Measurements from ENCODE around the gene MARK1. TPM values are rescaled to one million over a fixed set of nuclear protein-coding genes. Genes with fewer than 3 reads are reported as not detected.

MARK1 gene
- total and polyA plus RNA-seq, 2 donors (not counting 1 experiment from before 2014, with no cell fraction given), result 0.99 to 1.1 TPM

DNA sequence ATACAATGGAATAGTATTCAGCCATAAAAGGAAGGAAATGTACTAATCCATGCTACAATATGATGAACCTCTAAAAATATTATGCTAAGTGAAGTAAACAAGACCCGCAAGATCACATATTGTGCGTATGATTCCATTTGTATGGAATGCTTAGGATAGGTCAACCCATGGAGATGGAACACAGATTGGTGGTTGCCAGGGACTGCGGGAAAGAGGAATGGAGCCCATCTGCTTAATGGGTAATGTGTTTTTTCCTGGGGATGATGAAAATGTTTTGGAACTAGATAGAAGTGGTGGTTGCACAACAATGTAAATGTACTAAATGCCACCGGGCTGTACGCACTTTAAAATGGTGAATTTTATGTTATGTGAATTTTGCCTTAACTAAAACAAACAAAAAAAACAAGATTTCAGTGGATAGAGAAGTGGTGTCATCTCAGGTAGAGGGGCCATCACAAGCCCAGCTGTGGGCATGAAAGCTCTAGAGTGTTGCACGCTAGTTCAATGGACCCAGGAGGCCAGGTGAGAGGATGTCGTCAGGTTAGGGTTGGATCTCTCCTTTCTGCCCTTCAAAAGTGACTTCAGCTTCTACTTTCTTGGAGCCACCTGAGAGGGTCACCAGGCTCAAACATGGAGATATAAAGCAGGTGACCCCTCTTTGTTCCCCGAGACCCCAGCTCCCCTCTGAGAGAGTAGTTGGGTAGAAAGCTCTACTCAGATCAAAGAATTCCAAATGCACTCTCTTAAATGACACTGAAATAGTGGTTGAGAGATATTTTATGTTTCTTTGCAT lies 164.7 kb downstream of the MARK1 start:
- H3K4me2 ChIP-seq (ENCODE audit: extremely low read depth, insufficient read depth, low read length), result no peak overlapping the region
- no peaks in the 10 kb centered on the region for H3K79me2 ChIP-seq (ENCODE audit: control insufficient read depth, insufficient read depth, low read length)
- no peak overlapping the region for H3K4me3 ChIP-seq (replicated peaks in 1 of 4; ENCODE audit: control extremely low read depth in 1 of 4, insufficient read depth in 1 of 4, low read depth in 3 of 4, low read length in 4 of 4)
- no peak for TF ChIP-seq EZH2 (IDR thresholded peaks at IDR 0.05; ENCODE audit: low read length, missing control alignments)
- TF ChIP-seq, protein P1, sequence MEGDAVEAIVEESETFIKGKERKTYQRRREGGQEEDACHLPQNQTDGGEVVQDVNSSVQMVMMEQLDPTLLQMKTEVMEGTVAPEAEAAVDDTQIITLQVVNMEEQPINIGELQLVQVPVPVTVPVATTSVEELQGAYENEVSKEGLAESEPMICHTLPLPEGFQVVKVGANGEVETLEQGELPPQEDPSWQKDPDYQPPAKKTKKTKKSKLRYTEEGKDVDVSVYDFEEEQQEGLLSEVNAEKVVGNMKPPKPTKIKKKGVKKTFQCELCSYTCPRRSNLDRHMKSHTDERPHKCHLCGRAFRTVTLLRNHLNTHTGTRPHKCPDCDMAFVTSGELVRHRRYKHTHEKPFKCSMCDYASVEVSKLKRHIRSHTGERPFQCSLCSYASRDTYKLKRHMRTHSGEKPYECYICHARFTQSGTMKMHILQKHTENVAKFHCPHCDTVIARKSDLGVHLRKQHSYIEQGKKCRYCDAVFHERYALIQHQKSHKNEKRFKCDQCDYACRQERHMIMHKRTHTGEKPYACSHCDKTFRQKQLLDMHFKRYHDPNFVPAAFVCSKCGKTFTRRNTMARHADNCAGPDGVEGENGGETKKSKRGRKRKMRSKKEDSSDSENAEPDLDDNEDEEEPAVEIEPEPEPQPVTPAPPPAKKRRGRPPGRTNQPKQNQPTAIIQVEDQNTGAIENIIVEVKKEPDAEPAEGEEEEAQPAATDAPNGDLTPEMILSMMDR (conservative IDR thresholded peaks at IDR 0.05 in 1 of 2, IDR thresholded peaks at IDR 0.05 in 1 of 2; ENCODE audit: low read depth in 1 of 2, low read length in 2 of 2), result no peak
- no peaks in the 10 kb centered on the region for H3K4me1 ChIP-seq (ENCODE audit: control insufficient read depth, extremely low read depth, insufficient read depth, low read length)
- no peak overlapping the region for H3K27ac ChIP-seq (ENCODE audit: insufficient read depth, low read length)
- no peak overlapping the region for H2AFZ ChIP-seq (ENCODE audit: low read length)
- H3K27me3 ChIP-seq (ENCODE audit: control insufficient read depth, insufficient read depth, low read length), result peaks cover 8% of the 10 kb centered on the region
- no peak overlapping the region for H3K9ac ChIP-seq (ENCODE audit: insufficient read depth, low read length)
- H4K20me1 ChIP-seq (ENCODE audit: control insufficient read depth, extremely low read depth, insufficient read depth, low read length), result no peaks in the 10 kb centered on the region
- DNase-seq (ENCODE audit: low read depth in 2 of 2), result peak in 1 of 2 donors; percentile 74
- no peaks in the 10 kb centered on the region for H3K9me3 ChIP-seq (ENCODE audit: control insufficient read depth, insufficient read depth, low read depth, low read length)
- no peaks in the 10 kb centered on the region for H3K36me3 ChIP-seq (ENCODE audit: control insufficient read depth, insufficient read depth, low read length)

GRCh38 chr1:220694866-220695382 lies 167.0 kb downstream of the MARK1 start:
- H4K20me1 ChIP-seq (ENCODE audit: control insufficient read depth, extremely low read depth, insufficient read depth, low read length), result no peaks in the 10 kb centered on the region

GRCh38 chr1:220695426-220695825 lies 167.5 kb downstream of the MARK1 start:
- H3K27ac ChIP-seq (ENCODE audit: insufficient read depth, low read length), result no peak overlapping the region
- no peak for TF ChIP-seq EZH2 (IDR thresholded peaks at IDR 0.05; ENCODE audit: low read length, missing control alignments)
- TF ChIP-seq, protein P1 (conservative IDR thresholded peaks at IDR 0.05 in 1 of 2, IDR thresholded peaks at IDR 0.05 in 1 of 2; ENCODE audit: low read depth in 1 of 2, low read length in 2 of 2), result no peak

More at GRCh38 chr1:220694866-220695382, 167.0 kb downstream of the MARK1 start:
- Histone ChIP-seq H3K79me2 (ENCODE audit: control insufficient read depth, insufficient read depth, low read length) (no peaks in the 10 kb centered on the region), H3K27ac (ENCODE audit: insufficient read depth, low read length) (no peak overlapping the region), H3K9ac (ENCODE audit: insufficient read depth, low read length) (no peak overlapping the region), H3K9me3 (ENCODE audit: control insufficient read depth, insufficient read depth, low read depth, low read length) (no peaks in the 10 kb centered on the region), H3K36me3 (ENCODE audit: control insufficient read depth, insufficient read depth, low read length) (no peaks in the 10 kb centered on the region), H2AFZ (ENCODE audit: low read length) (no peak overlapping the region), H3K4me2 (ENCODE audit: extremely low read depth, insufficient read depth, low read length) (no peak overlapping the region), H3K27me3 (ENCODE audit: control insufficient read depth, insufficient read depth, low read length) (peaks cover 8% of the 10 kb centered on the region), H3K4me1 (ENCODE audit: control insufficient read depth, extremely low read depth, insufficient read depth, low read length) (no peaks in the 10 kb centered on the region), H3K4me3 (replicated peaks in 1 of 4; ENCODE audit: control extremely low read depth in 1 of 4, insufficient read depth in 1 of 4, low read depth in 3 of 4, low read length in 4 of 4) (no peak overlapping the region)
- TF ChIP-seq, protein P1 (conservative IDR thresholded peaks at IDR 0.05 in 1 of 2, IDR thresholded peaks at IDR 0.05 in 1 of 2; ENCODE audit: low read depth in 1 of 2, low read length in 2 of 2), result no peak
- no peak for TF ChIP-seq EZH2 (IDR thresholded peaks at IDR 0.05; ENCODE audit: low read length, missing control alignments)
- no peak for DNase-seq (ENCODE audit: low read depth in 2 of 2)

More at GRCh38 chr1:220695426-220695825, 167.5 kb downstream of the MARK1 start:
- H3K4me1 ChIP-seq (ENCODE audit: control insufficient read depth, extremely low read depth, insufficient read depth, low read length), result no peaks in the 10 kb centered on the region
- H3K27me3 ChIP-seq (ENCODE audit: control insufficient read depth, insufficient read depth, low read length), result peaks cover 8% of the 10 kb centered on the region
- H3K79me2 ChIP-seq (ENCODE audit: control insufficient read depth, insufficient read depth, low read length), result no peaks in the 10 kb centered on the region
- H2AFZ ChIP-seq (ENCODE audit: low read length), result no peak overlapping the region
- DNase-seq (ENCODE audit: low read depth in 2 of 2), result no peak
- no peaks in the 10 kb centered on the region for H3K9me3 ChIP-seq (ENCODE audit: control insufficient read depth, insufficient read depth, low read depth, low read length)
- no peak overlapping the region for H3K4me3 ChIP-seq (replicated peaks in 1 of 4; ENCODE audit: control extremely low read depth in 1 of 4, insufficient read depth in 1 of 4, low read depth in 3 of 4, low read length in 4 of 4)
- no peak overlapping the region for H3K9ac ChIP-seq (ENCODE audit: insufficient read depth, low read length)
- H3K4me2 ChIP-seq (ENCODE audit: extremely low read depth, insufficient read depth, low read length), result no peak overlapping the region
- no peaks in the 10 kb centered on the region for H4K20me1 ChIP-seq (ENCODE audit: control insufficient read depth, extremely low read depth, insufficient read depth, low read length)
- no peaks in the 10 kb centered on the region for H3K36me3 ChIP-seq (ENCODE audit: control insufficient read depth, insufficient read depth, low read length)
